HL-60 (cell line): ENCODE results near the gene FRZB.

Experiments
- POLR2AphosphoS5 ChIP-seq: IDR thresholded peaks from 2 replicates; pipeline ENCODE4 v1.6.1; 2012; ENCODE audit warnings: low read depth
- TF ChIP-seq, protein P1 (sequence below): IDR thresholded peaks from one replicate; pipeline ENCODE4 v1.5.1; 2011; ENCODE audit warnings: low read length, control low read depth, inconsistent platforms; ENCODE audit not compliant: insufficient read depth

DNA sequence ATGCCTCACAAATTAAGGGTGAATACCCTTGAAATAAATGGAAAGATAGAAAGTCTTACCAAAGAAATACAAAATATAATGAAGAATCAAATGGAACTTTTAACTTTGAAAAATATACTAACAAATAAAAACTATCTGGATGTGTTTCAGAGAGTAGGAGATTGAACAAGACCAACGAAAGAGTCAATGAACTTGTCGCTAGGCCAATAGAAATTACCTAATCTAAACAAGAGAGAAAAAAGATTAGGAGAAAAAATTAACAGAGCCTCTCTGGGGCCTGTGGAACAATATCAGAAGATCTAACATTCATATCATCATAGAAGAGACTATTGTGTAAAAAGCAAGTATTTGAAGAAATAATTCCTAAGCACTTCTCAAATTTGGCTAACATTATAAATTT is 11.1 kb downstream of the FRZB start:
- TF ChIP-seq, protein P1, sequence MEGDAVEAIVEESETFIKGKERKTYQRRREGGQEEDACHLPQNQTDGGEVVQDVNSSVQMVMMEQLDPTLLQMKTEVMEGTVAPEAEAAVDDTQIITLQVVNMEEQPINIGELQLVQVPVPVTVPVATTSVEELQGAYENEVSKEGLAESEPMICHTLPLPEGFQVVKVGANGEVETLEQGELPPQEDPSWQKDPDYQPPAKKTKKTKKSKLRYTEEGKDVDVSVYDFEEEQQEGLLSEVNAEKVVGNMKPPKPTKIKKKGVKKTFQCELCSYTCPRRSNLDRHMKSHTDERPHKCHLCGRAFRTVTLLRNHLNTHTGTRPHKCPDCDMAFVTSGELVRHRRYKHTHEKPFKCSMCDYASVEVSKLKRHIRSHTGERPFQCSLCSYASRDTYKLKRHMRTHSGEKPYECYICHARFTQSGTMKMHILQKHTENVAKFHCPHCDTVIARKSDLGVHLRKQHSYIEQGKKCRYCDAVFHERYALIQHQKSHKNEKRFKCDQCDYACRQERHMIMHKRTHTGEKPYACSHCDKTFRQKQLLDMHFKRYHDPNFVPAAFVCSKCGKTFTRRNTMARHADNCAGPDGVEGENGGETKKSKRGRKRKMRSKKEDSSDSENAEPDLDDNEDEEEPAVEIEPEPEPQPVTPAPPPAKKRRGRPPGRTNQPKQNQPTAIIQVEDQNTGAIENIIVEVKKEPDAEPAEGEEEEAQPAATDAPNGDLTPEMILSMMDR, result no peak
- TF ChIP-seq POLR2AphosphoS5, result no peak
